HG03039 (cell line): ENCODE data around the gene EVI2B.
"Not testable (repeated sequence)": the region's sequence is repeated elsewhere in the genome, so short reads cannot be mapped to it uniquely, and the experiment has no call there.

Experiments
- ATAC-seq: cut with Tn5 transposase; IDR thresholded peaks from one replicate; pipeline ENCODE4 v1.9.1; 2021; ENCODE audit warnings: mild to moderate bottlenecking, moderate library complexity; ENCODE audit not compliant: unreplicated experiment

EVI2B gene, protein sequence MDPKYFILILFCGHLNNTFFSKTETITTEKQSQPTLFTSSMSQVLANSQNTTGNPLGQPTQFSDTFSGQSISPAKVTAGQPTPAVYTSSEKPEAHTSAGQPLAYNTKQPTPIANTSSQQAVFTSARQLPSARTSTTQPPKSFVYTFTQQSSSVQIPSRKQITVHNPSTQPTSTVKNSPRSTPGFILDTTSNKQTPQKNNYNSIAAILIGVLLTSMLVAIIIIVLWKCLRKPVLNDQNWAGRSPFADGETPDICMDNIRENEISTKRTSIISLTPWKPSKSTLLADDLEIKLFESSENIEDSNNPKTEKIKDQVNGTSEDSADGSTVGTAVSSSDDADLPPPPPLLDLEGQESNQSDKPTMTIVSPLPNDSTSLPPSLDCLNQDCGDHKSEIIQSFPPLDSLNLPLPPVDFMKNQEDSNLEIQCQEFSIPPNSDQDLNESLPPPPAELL

DNA sequence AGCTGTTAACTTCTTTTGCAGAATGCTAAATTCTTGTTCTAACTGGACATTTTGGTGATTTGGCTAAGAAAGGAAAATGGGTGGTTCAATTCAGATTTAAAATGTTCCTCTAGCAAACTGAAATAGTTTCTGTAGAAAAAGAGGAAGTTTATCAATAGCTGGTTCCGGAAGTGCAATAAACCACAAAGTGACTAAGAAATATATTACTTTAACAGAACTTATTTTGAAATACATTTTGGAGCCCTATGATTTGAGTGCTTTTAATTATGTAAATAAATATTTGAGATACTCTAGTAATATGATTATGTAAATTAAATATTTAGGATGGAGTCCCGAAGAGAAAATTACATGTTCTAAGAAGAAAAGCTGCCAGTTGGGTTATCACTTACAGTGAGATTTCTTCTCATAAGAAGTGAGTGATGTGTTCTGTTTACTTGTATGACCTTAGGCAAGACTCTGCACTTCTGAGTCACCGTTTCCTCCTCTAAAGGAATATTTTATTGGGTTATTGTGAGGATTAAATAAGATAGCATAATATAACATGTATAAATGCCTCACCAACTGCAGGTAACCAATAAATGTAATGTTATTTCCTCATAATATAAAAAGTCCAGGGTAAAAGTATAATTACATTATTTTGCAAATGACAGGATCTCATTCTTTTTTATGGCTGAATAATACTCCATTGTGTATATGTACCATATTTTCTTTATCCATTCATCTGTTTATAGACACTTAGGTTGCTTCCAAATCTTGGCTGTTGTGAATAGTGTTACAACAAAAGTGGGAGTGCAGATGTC is at the start of gene EVI2B:
Gene EVI2B, minus strand, starts transcription at position 73 of the 800 bp plus-strand sequence. CDS start 8,445 bp downstream, outside the sequence.
- no peak for ATAC-seq

DNA sequence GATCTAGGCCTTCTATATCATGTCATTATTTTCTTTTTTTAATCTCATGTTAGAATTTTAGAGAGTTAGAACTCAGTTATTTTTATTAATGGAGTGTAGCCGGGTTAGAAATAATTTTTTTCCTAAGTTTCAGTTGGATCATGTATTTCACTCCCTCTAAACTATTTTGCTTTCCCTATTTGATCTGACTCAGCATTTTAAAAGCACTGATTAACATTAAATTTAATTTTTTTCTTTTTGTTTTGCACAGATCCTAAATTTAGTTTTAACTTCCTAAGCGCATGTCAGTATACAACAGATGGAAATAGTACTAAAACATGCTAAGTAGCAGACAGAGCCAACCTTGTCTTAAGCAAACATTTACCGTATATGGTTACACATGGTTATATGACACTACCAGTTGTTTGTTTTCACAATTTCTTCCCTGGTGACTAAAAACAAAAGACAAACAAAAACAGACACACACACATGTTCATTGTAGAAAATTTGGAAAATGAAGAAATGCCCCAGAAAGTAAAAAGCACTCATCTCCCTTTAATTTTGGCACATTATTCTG is 44.1 kb upstream of the EVI2B start:
- no peak for ATAC-seq

DNA sequence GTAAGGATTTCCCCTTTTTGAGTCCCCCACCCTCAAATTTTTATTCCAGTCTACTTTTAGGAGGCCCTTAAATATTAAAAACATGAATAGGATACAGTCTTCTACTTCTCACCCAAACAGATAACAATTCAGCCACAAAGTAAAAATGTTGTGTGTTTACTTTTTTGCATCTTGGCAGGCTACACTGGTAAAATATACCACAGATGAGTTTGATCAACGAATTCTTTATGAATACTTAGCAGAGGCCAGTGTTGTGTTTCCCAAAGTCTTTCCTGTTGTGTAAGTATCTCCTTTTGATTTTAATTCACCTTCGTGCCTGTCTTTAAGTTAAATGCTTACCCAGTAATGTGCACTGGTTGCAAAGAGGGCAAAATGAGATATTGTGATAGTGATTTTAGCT is 43.2 kb upstream of the EVI2B start:
- no peak for ATAC-seq

DNA sequence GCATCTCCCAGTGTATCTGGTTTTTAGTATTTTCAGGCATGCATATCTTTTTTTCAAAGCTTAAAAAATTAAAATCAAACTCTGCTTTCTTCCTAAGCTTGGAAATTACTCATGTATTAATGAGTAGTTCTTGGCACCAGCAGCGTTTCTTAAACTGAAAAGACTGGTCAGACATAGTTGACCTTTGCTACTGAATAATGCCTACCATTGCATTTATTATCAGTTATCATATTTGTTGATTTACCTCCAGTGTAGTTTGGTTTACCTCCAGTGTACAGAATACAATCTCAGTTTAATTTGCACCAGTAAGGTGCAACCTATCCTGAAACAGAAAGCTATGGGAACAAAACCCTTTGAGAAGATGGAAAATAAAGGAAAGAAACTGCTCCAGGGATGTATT is 42.1 kb upstream of the EVI2B start:
- ATAC-seq = no peak

DNA sequence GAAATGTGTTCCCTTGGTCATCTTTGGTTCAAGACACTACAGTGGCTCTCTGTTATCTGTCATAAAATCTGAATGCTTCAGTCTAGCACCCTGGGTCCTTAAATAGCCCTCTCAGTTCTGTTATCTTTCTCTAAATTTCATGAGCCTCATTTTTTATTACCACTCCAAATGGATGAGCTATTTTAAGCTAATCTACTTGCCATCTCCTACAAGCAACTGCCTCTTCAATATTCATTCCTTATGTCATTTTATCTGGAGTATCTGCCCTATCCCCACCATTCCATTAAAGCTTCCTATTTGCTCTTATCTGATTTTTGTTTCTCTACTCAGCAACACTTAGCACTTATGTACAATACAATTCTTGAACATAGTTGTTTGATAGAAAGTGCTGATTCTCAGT is 35.6 kb upstream of the EVI2B start:
- no peak for ATAC-seq

DNA sequence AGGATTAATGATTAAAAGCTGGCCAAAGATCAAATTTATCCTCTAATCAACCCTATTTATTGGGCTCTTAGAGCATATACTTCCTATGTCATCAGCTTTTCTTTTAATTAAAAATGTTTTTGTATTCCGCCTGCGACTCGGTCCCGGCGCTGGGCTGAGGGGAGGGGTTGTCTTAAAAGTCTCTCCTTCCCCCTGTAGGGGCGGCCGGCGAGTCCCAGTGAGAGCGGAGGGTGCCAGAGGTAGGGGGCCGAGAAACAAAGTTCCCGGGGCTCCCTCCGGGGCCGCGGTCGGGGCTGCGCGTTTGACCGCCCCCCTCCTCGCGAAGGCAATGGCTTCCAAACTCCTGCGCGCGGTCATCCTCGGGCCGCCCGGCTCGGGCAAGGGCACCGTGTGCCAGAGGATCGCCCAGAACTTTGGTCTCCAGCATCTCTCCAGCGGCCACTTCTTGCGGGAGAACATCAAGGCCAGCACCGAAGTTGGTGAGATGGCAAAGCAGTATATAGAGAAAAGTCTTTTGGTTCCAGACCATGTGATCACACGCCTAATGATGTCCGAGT is 31.4 kb upstream of the EVI2B start:
- not testable (repeated sequence) for ATAC-seq

DNA sequence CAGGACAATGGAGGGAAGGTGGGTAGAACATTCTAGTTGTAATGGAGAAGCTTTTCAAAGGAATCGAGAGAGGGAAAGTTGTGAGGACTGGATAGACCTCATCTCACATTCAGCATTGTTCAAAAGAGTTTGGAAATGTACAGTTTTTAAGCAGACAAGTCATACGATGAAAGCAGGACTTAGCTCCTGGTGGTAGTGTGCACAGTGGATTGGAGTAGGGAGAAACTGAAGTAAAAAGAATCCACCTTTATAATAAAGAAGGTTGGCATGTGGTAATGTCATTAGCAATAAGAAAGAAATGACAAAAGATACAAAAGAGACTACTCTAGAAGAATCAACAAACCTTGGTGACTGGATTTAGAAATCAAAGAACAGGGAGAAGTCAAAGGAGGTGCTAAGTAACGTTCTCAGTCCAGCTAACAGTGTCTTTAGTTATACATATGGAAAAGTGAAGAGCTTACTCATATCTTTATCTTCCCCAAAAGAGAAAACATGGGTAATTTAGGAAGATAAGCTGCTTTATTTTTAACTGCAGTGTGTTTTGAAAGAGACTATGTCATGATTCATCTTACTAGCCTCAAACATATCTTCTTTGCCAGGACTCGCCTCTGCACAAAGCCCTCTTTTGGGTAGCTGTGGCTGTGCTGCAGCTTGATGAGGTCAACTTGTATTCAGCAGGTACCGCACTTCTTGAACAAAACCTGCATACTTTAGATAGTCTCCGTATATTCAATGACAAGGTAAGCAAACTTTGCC is 26.2 kb upstream of the EVI2B start:
- ATAC-seq = no peak

DNA sequence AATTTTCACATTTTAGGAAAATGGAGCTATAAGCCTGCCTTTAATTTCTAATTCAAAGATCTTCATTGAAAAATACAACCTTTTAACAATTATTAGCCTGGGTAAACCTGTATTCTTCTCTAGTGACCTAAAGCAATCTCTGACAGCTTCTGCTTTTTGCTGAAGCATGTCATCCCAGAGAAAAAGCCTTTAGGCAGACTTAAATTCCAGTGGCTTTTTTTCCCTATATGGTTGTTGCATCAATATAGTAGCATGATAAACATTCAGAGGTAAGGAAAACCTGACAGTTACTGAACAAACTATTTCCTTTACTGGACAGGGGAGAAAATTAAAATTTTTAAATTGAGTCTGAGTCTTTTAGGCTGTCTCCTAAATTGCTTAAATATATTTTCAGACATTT is 15.4 kb upstream of the EVI2B start:
- ATAC-seq = no peak

DNA sequence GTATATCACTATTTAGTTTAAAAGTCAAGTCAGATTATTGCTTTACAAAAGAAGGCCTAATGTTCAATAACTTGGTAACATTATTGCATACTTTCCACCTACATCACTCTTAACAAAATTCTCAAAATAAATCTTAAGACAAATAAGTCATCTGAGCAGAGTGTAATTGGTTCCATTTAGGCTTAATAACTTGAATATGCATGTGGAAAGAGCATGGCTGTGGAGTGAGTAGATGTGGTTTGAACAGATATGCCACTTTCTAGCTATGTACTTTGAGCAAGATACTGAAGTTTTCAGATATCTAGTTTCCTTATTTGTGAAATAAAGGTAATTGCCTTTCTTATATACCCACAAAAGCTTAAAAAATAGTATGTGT is 14.3 kb upstream of the EVI2B start:
- no peak for ATAC-seq

DNA sequence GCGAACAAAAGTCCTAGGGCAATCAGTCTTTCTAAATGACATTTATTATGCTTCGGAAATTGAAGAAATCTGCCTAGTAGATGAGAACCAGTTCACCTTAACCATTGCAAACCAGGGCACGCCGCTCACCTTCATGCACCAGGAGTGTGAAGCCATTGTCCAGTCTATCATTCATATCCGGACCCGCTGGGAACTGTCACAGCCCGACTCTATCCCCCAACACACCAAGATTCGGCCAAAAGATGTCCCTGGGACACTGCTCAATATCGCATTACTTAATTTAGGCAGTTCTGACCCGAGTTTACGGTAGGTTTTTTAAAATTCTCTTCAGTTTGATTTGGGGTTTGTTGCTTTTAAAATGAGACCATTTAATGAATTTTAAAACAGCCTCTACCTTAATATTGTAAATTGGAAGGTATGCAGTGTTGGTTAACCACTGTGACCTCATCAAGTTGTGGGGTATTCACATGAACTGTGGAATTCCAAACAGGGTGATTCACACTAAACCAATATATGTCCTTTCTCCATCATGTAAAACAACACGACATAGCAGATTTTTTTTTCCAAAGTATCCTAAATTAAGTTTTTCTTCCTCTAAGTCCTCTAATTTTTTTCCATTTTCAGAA is 13.8 kb upstream of the EVI2B start:
- ATAC-seq = no peak

DNA sequence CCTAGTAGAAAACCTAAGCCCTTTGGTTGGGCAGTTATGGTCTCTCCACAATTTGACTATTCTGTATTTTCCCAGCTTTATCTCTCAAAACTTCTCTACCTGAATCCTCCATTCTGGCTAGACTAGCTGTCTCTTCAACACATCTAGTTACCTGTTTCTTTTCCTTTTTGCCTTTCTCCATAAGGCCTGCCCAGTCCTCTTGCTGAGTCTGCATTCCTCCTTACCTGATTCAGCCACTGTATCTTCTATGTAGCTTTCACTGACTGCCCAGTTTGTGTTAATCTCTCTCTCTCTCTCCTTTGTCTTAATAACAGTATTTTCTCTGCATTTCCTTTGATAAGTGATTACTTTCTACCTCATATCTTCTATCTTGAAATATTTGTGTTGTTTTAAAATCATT is 9.7 kb upstream of the EVI2B start:
- ATAC-seq = no peak

DNA sequence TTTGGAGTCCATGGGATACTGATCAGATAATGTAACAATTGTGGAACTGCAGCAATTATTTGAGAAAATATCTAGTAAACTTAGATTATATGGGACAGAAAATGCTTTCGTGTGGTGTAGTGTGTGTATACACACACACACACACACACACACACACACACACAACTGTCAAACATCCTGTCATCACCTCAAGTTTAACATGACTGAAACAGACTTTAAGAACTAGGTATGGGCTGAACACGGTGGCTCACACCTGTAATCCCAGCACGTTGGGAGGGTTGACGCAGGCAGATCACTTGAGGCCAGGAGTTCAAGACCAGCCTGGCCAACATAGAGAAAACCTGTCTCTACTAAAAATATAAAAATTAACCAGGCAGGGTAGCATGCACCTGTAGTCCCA is 8.1 kb upstream of the EVI2B start:
- no peak for ATAC-seq

DNA sequence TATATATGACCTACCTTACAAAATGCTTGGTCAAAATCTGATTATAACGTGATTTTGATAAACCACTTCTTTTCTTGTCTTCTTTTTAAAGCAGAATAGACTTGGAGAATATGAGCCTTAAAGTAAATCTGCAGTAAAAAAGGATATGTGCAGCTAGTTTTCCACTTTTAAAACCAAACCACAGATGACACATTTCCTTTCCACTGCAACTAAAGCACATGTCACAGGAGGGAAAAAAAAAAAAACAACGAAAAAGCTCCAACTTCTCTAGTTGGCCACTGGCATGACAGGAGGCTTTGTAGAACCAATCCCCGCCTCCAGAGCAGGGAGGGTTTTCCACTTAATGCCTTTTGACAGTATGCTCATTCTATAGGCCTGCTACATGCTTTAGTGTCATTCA is 7.6 kb upstream of the EVI2B start, which contains the start of gene EVI2A:
Gene EVI2A, minus strand, starts transcription at position 142 of the 400 bp plus-strand sequence. CDS start 2,609 bp downstream, outside the sequence.
- ATAC-seq = no peak

DNA sequence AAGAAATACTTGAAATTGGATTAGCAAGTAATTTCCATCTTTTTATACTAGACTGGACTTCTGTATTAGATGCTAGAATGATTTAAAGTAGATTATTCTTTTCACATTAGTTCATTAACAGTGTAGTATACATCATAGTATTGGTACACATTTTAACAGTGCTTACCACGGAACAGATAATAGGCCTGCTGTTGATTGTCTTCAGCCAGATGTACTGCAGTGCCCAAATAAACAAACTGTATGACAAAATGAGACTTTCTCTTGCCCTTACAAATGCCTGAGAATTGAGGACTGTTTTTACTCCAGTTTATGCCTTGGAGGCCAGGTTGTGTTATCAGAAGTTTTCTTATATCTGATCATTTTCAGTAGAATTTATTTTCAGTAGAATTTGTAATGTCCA is 6.9 kb upstream of the EVI2B start:
- no peak for ATAC-seq

DNA sequence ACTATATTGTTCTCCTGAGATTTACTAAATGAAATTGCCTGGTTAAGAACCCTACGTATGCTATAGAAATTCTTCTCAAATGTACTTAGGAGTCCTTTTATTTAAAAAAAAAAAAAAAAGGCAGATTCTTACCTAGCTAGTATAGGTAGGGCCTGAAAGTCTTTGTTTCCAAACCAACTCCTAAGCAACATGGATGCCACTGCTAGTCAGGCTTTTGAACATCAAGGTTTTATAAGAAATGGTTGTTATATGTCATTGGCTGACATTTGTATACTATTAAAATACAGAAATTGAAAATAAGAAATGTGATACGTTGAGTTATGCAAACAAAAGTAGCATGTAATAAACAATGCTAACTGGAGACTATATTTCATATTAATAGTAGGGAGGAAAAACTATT is 6.4 kb upstream of the EVI2B start:
- no peak for ATAC-seq

DNA sequence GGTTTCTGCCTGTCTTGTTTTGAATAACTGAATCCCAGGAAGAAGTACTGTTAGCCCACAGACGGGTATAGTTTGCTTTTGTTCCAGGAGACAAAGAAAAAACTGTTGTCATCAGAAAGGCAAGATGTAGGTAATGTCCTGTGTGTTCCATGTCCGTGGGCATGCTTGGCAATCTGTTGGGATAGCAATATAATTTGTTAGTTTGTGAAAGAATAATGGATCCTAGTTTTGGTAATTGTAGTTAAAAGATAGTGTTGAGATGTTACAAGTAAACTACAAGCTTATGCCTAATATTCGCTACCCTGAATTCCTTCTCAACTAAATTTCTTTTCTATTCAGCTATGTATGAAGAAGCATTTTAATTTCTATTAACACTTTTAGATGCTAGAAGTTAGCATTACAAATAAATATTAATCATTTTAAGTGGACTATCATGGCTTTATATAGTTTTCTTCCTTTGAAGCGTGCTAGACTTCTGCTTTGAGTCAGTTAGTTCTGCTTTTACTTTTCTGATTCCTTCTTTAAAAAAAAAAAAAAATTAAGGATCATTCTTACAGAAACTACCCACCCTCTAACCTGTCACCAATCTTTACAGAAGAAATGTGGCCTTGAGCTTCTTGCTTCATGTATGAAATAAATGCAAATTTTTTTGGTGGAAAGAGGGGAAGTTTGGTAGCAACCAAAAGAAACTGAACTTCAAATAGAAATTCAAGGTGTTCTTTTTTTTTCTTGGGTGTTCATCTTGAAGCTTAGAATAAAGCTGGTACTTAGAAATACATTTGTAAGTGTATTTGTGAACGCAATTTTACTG is 5.2 kb upstream of the EVI2B start:
- no peak for ATAC-seq

DNA sequence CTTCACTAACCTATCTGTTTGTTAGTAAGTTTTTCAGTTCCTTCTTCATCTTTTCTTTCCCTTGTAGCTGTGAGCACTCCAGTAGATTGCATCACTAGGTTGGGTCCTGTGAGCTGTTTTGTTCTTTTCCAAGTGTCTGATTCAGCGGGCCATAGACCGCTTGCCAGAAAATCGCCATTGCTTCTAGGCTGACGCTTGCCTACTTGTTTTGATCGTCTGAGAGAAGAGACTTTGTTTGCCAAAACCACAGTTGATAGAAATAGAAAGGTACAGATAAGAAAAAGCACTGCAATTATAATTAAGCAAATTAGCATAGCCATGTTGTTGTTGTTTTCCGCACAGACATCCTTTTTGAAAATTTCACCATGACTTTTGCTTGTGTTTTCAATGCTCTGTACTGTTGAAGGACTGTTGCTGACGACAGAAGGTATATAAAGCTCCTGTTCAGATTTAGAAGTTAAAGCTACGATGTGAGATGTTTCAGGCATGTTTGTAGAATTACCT is 4.5 kb upstream of the EVI2B start:
- no peak for ATAC-seq

DNA sequence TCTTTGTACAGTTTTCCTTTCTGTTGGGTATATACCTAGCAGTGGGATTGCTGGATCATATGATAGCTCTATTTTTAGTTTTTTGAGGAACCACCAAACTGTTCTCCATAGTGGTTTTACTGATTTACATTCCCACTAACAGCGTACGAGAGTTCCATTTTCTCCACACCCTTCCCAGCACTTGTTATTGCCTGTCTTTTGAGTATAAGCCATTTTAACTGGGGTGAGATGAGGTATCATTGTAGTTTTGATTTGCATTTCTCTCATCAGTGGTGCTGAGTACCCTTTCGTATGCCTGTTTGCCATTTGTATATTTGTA is 887 bp upstream of the EVI2B start:
- no peak for ATAC-seq

DNA sequence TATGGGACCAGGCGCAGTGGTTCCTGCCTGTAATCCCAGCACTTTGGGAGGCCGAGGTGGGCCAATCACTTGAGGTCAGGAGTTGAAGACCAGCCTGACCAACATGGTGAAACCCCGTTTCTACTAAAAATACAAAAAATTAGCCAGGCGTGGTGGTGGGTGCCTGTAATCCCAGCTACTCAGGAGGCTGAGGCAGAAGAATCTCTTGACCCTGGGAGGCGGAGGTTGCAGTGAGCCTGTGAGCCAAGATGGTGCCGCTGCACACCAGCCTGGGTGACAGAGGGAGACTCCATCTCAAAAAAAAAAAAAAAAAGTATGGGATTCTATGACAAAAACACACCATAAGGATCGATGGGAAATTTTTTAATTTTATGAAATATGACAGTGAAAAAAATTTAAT is 1.6 kb downstream of the EVI2B start:
- not testable (repeated sequence) for ATAC-seq
